NB4 (cell line): Measurements from ENCODE around the gene MOB2.

ENCODE experiments used
- POLR2A ChIP-seq: IDR thresholded peaks from 2 replicates; pipeline ENCODE4 v1.6.1; 2011; ENCODE audit warnings: mild to moderate bottlenecking; ENCODE audit not compliant: insufficient read length; ENCODE audit errors: extremely low read depth
- TF ChIP-seq, protein P1 (sequence below): IDR thresholded peaks from one replicate; pipeline ENCODE4 v1.5.1; 2012; ENCODE audit warnings: low read depth, low read length

DNA sequence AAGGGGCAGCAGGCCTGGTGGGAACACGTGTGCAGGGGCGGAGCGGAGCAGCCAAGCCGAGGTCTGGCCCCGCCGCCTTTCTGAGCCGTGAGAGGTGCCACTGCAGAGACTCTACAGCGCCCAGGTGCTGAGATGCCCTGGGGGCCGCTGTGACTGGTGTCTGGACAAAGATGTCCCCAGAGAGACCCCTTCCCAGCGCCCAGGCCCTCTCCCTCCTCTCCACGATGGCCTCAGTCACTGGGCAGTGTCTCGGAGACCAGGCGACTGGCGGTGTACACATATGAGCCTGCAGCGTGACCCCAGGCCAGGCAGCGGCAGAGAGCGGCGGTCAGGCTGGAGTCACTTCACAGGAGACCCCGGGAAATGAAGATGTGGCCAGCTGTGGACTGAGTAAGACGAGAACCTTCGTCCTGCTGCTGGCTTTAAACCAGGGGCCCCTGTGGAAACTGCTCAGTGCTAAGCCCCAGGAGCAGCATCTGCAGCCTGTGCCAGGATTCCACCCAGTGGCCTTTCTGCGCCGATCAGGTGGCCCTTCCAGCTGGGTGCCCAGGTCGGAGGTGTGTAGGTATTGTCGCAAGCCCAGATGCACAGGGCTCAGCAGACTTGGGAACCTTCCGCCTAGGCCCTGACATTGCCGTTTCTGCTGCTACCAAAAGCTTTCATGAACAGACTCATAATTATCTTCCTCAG, 34.7 kb downstream of the MOB2 start:
- no peak for TF ChIP-seq POLR2A
- TF ChIP-seq, protein P1, sequence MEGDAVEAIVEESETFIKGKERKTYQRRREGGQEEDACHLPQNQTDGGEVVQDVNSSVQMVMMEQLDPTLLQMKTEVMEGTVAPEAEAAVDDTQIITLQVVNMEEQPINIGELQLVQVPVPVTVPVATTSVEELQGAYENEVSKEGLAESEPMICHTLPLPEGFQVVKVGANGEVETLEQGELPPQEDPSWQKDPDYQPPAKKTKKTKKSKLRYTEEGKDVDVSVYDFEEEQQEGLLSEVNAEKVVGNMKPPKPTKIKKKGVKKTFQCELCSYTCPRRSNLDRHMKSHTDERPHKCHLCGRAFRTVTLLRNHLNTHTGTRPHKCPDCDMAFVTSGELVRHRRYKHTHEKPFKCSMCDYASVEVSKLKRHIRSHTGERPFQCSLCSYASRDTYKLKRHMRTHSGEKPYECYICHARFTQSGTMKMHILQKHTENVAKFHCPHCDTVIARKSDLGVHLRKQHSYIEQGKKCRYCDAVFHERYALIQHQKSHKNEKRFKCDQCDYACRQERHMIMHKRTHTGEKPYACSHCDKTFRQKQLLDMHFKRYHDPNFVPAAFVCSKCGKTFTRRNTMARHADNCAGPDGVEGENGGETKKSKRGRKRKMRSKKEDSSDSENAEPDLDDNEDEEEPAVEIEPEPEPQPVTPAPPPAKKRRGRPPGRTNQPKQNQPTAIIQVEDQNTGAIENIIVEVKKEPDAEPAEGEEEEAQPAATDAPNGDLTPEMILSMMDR = no peak
